ENCODE measurements around the gene SF3A1.
A peak's percentile ranks its signal among the peaks of the same experiment; 100 is the strongest.

Gene SF3A1

DNA sequence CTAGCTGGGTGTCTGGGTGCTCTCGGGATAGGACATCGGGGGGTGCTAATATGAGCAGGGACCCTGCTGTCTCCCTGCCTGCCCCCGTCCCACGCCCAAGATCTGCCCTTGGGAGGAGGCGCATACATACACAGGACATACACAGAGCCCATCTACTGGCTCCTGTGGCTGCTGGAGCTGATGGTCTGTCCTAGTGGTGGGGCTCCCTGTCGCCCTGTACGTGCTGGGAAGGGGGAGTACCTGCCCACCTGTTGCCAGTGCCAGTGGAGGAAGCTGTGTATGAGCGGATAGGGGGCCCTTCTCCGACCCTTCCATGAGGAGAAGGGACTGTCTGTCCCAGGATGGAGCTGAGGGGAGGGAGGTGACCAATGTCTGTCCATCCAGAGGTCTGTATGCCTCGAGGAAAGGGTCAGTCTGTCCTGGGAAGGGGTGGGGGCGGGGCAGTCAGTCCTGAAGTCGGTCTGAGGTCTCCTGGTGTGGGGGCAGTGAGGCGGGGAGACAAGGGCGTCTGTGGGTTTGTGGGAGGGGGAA, 30.9 kb downstream of the SF3A1 start:
- peak overlapping the region; percentile 91 for H3K4me2 ChIP-seq (ENCODE audit: low read depth, low read length)
- no peaks in the 10 kb centered on the region for H3K36me3 ChIP-seq (replicated peaks; ENCODE audit: insufficient read depth, low read length)
- H3K4me1 ChIP-seq (ENCODE audit: low read length), result peaks cover 32% of the 10 kb centered on the region
- peaks cover 15% of the 10 kb centered on the region for H3F3A ChIP-seq (ENCODE audit: insufficient read depth, low read length)
- H3K27ac ChIP-seq (ENCODE audit: low read length), result no peak overlapping the region
- TF ChIP-seq, protein P1, sequence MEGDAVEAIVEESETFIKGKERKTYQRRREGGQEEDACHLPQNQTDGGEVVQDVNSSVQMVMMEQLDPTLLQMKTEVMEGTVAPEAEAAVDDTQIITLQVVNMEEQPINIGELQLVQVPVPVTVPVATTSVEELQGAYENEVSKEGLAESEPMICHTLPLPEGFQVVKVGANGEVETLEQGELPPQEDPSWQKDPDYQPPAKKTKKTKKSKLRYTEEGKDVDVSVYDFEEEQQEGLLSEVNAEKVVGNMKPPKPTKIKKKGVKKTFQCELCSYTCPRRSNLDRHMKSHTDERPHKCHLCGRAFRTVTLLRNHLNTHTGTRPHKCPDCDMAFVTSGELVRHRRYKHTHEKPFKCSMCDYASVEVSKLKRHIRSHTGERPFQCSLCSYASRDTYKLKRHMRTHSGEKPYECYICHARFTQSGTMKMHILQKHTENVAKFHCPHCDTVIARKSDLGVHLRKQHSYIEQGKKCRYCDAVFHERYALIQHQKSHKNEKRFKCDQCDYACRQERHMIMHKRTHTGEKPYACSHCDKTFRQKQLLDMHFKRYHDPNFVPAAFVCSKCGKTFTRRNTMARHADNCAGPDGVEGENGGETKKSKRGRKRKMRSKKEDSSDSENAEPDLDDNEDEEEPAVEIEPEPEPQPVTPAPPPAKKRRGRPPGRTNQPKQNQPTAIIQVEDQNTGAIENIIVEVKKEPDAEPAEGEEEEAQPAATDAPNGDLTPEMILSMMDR (IDR thresholded peaks at IDR 0.05; ENCODE audit: low read length), result no peak
- TF ChIP-seq EZH2 (optimal IDR thresholded peaks at IDR 0.05; ENCODE audit: low read depth, low read length) (no peak), EZH2phosphoT487 (IDR thresholded peaks at IDR 0.05; ENCODE audit: low read length) (no peak)
- peak overlapping the region; percentile 70; the same call in 1 of the 2 replicates for H3K9ac ChIP-seq (ENCODE audit: low read length)
- no peak overlapping the region for H2AFZ ChIP-seq (ENCODE audit: low read length)
- H3K4me3 ChIP-seq (ENCODE audit: low read length), result peak overlapping the region; percentile 93
- no peaks in the 10 kb centered on the region for H3K27me3 ChIP-seq (replicated peaks; ENCODE audit: insufficient read depth, low read length)
- H3K9me3 ChIP-seq (replicated peaks; ENCODE audit: insufficient read depth, low read length), result no peaks in the 10 kb centered on the region
- H3K9me2 ChIP-seq (replicated peaks; ENCODE audit: insufficient read depth, low read length), result no peaks in the 10 kb centered on the region
- no peak for DNase-seq
- H4K20me1 ChIP-seq (ENCODE audit: insufficient read depth, low read length), result no peaks in the 10 kb centered on the region
- H3K79me2 ChIP-seq (ENCODE audit: low read length), result peaks cover 35% of the 10 kb centered on the region

GRCh38 chr22:30325065-30325720, 31.5 kb downstream of the SF3A1 start:
- peaks cover 15% of the 10 kb centered on the region for H3F3A ChIP-seq (ENCODE audit: insufficient read depth, low read length)
- peak overlapping the region; percentile 91 for H3K4me2 ChIP-seq (ENCODE audit: low read depth, low read length)
- H3K4me3 ChIP-seq (ENCODE audit: low read length), result peak overlapping the region; percentile 93
- H3K79me2 ChIP-seq (ENCODE audit: low read length), result peaks cover 41% of the 10 kb centered on the region
- no peaks in the 10 kb centered on the region for H3K9me3 ChIP-seq (replicated peaks; ENCODE audit: insufficient read depth, low read length)
- H3K27ac ChIP-seq (ENCODE audit: low read length), result no peak overlapping the region
- no peaks in the 10 kb centered on the region for H3K9me2 ChIP-seq (replicated peaks; ENCODE audit: insufficient read depth, low read length)
- H4K20me1 ChIP-seq (ENCODE audit: insufficient read depth, low read length), result no peaks in the 10 kb centered on the region
- DNase-seq, result no peak
- H3K9ac ChIP-seq (ENCODE audit: low read length), result no peak overlapping the region
- TF ChIP-seq EZH2phosphoT487 (IDR thresholded peaks at IDR 0.05; ENCODE audit: low read length), result no peak
- no peak for TF ChIP-seq EZH2 (optimal IDR thresholded peaks at IDR 0.05; ENCODE audit: low read depth, low read length)
- TF ChIP-seq, protein P1 (IDR thresholded peaks at IDR 0.05; ENCODE audit: low read length), result no peak
- no peak overlapping the region for H2AFZ ChIP-seq (ENCODE audit: low read length)
- H3K27me3 ChIP-seq (replicated peaks; ENCODE audit: insufficient read depth, low read length), result no peaks in the 10 kb centered on the region
- H3K36me3 ChIP-seq (replicated peaks; ENCODE audit: insufficient read depth, low read length), result no peaks in the 10 kb centered on the region
- H3K4me1 ChIP-seq (ENCODE audit: low read length), result peaks cover 32% of the 10 kb centered on the region

GRCh38 chr22:30324014-30324730, 32.5 kb downstream of the SF3A1 start:
- Histone ChIP-seq H3K4me3 (ENCODE audit: low read length) (no peak overlapping the region), H3K27ac (ENCODE audit: low read length) (no peak overlapping the region; the same call in 1 of the 2 replicates), H3K9me2 (replicated peaks; ENCODE audit: insufficient read depth, low read length) (no peaks in the 10 kb centered on the region), H3K79me2 (ENCODE audit: low read length) (peaks cover 49% of the 10 kb centered on the region), H3K4me2 (ENCODE audit: low read depth, low read length) (peak overlapping the region; percentile 91; the same call in 1 of the 2 replicates), H3K9me3 (replicated peaks; ENCODE audit: insufficient read depth, low read length) (no peaks in the 10 kb centered on the region), H3K27me3 (replicated peaks; ENCODE audit: insufficient read depth, low read length) (no peaks in the 10 kb centered on the region), H3K9ac (ENCODE audit: low read length) (no peak overlapping the region), H3K4me1 (ENCODE audit: low read length) (peaks cover 32% of the 10 kb centered on the region), H2AFZ (ENCODE audit: low read length) (no peak overlapping the region), H3K36me3 (replicated peaks; ENCODE audit: insufficient read depth, low read length) (no peaks in the 10 kb centered on the region), H3F3A (ENCODE audit: insufficient read depth, low read length) (peaks cover 15% of the 10 kb centered on the region), H4K20me1 (ENCODE audit: insufficient read depth, low read length) (no peaks in the 10 kb centered on the region)
- no peak for DNase-seq
- TF ChIP-seq, protein P1 (IDR thresholded peaks at IDR 0.05; ENCODE audit: low read length), result no peak
- TF ChIP-seq EZH2 (optimal IDR thresholded peaks at IDR 0.05; ENCODE audit: low read depth, low read length), result no peak
- TF ChIP-seq EZH2phosphoT487 (IDR thresholded peaks at IDR 0.05; ENCODE audit: low read length), result no peak
